GM20000 (cell line): Measurements from ENCODE around the gene EFCAB7.

ENCODE experiments used
- DNase-seq: peaks from one replicate; pipeline ENCODE4 v3.0.0; 2012; ENCODE audit warnings: low spot score
- CTCF ChIP-seq: IDR thresholded peaks from 2 replicates; pipeline ENCODE4 v1.5.1; 2012; ENCODE audit warnings: mild to moderate bottlenecking, control low read depth; ENCODE audit errors: extremely low read depth, missing control alignments

EFCAB7 gene

DNA sequence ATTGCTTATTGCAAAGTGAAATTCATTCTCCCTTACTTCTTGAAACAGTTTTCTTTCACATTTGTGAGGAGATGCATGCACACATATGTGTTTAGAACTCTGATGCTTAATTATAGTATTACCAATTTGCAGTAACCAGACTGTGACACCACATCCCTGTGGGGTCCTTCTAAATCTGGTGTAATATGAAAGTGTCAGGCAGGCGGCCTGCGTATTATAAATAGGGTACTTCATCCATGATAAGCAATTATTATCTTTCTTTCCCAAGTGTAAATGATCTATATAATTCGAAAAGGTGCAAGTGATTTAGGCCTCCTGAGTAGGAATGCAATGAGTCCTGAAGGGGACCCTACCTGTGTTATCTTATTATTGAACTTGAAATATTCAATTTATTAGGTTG lies 876 bp downstream of the EFCAB7 start:
- TF ChIP-seq CTCF = no peak

DNA sequence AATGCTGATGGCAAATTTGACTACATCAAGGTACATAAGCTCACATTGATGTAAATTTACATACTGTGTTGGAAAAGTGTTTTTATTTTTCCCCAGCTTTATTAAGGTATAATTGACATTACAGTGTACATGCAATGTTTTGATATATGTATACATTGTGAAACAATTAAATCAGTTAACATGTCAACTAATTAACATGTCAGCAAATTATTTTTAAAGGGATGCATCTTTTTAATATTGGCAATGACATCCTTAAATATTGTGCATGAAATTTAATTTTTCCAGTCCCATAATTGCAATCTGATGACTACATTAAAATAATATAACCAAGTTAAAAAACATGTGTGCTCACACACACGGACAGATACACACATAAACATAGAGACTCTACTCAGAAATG lies 9.4 kb downstream of the EFCAB7 start:
- DNase-seq = no peak

More for the DNA sequence above, 876 bp downstream of the EFCAB7 start:
- DNase-seq = no peak

GRCh38 chr1:63533931-63534330 lies 10.6 kb downstream of the EFCAB7 start:
- DNase-seq = no peak
- no peak for TF ChIP-seq CTCF

More for the DNA sequence above, 9.4 kb downstream of the EFCAB7 start:
- no peak for TF ChIP-seq CTCF

- DNase-seq = no peak
- no peak for TF ChIP-seq CTCF
Observed at GRCh38 chr1:63534406-63534805, 11.1 kb downstream of the EFCAB7 start.

DNA sequence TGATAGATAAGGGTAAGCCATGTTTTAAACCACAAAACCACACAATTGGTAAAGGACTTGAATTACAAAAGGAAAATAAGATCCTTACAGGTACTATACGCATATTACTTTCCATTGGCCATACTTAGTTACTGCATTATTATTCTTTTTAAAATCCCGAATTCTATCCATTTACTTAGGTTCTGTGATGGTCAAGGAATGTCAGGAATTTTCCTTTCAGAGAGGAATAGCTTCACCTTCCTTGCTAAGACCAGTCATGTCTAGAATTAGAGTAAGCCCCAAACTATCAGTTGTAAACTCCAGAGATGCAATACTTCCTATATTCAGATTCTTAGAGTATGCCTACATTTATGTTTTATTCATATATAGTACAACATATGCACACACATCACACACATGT lies 13.7 kb downstream of the EFCAB7 start:
- no peak for TF ChIP-seq CTCF
- no peak for DNase-seq

DNA sequence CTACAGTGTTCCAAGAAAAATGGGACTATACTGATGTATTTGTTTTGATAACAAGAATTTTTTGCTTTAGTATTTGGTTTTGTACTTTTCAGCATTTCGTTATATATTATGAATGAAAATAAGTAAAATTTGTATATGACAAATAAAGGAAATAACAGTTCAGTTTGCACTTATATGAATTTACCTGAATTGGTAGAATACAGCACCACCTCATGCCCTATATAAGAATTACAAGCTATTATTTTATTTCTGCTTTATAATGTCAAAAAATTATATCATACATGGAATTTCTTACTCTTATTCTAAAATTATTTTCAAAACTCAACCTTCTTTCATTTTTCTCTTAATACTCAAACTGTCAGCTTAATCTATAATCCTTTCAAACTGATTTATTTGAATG lies 14.6 kb downstream of the EFCAB7 start:
- DNase-seq = no peak
- no peak for TF ChIP-seq CTCF

DNA sequence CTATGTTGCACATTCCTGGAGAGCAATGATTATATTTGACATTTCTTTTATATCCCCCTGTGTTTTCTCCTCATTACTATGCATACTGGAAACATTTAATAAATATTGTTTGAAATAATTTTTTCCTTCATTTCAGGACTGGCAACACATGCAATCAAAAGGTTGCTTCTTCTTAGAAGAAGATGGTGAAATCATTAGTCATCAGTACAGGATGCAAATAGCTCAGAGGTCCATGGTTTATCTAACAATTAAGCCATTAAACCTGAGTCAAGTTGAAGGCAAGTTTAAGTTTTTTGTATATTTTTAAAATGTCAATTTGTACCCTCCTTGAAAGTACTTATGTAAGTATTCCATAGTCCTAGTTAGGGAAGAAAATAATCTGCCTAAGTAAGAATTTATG lies 22.5 kb downstream of the EFCAB7 start:
- DNase-seq = no peak
- TF ChIP-seq CTCF = no peak
